Measurements from ENCODE around the gene CFAP57. TPM values are rescaled to one million over a fixed set of nuclear protein-coding genes. Genes with fewer than 3 reads are reported as not detected.

The CFAP57 gene
- total and polyA plus RNA-seq, 2 of the 13 experiments (the other 11 are each of a cell fraction or from before 2014, with no cell fraction given) = 0.01 TPM; not detected in 1

GRCh38 chr1:43134068-43134467, 38.1 kb upstream of the CFAP57 start:
- no TSS peak for BruUV-seq (replicated peaks)
- DNase-seq (ENCODE audit: low spot score) (peak; percentile 30), ATAC-seq (no peak), FAIRE-seq (no peak)
- Histone ChIP-seq H3K4me1 (ENCODE audit: insufficient read depth, low read length) (peaks cover 16% of the 10 kb centered on the region), H3K79me2 (ENCODE audit: insufficient read depth, low read length) (no peaks in the 10 kb centered on the region), H3K36me3 (replicated peaks in 1 of 2; ENCODE audit: control insufficient read depth in 1 of 2, insufficient read depth in 2 of 2, low read length in 2 of 2) (no peaks in the 10 kb centered on the region), H3K27me3 (ENCODE audit: control insufficient read depth in 1 of 2, insufficient read depth in 2 of 2, low read length in 2 of 2) (no peaks in the 10 kb centered on the region), H3K27ac (ENCODE audit: extremely low read length, insufficient read depth, low read length) (no peak overlapping the region), H4K20me1 (ENCODE audit: insufficient read depth, low read length) (no peaks in the 10 kb centered on the region; the same call in 1 of the 2 replicates), H3K9ac (ENCODE audit: insufficient read depth, low read depth, low read length) (no peak overlapping the region), H3K9me3 (ENCODE audit: low read length) (peaks cover 18% of the 10 kb centered on the region; the same call in 1 of the 2 replicates), H3K4me3 (replicated peaks in 1 of 3; ENCODE audit: insufficient read depth in 1 of 3, low read depth in 2 of 3, low read length in 3 of 3) (no peak overlapping the region), H2AFZ (ENCODE audit: low read length) (no peak overlapping the region), H3K4me2 (ENCODE audit: low read depth, low read length) (no peak overlapping the region)
- TF ChIP-seq TEAD3 (CRISPR knock-in tag; optimal IDR thresholded peaks at IDR 0.05; ENCODE audit: borderline replicate concordance) = peak; percentile 93
- TF ChIP-seq SAP130 (CRISPR knock-in tag; IDR thresholded peaks at IDR 0.05; ENCODE audit: low read depth) = 0 out of 2 replicates have a peak, but pooled peaks have one; percentile 23
- peak; percentile 18 to 55; a peak in 3 of 4 replicates for TF ChIP-seq MAFK (conservative IDR thresholded peaks at IDR 0.05 in 1 of 2, IDR thresholded peaks at IDR 0.05 in 1 of 2; ENCODE audit: low read length in 2 of 2)
- no peak for TF ChIP-seq SOX13 (IDR thresholded peaks at IDR 0.05)
- TF ChIP-seq SOX13 (CRISPR knock-in tag; conservative IDR thresholded peaks at IDR 0.05 in 1 of 2, IDR thresholded peaks at IDR 0.05 in 1 of 2) = peak in 1 of 2 experiments; percentile 58; a peak in 1 of 4 replicates
- no peak for TF ChIP-seq SMARCE1 (IDR thresholded peaks at IDR 0.05; ENCODE audit: borderline replicate concordance)
- TF ChIP-seq SOX6 (IDR thresholded peaks at IDR 0.05) = no peak
- TF ChIP-seq SOX6 (CRISPR knock-in tag; IDR thresholded peaks at IDR 0.05) = peak; percentile 33; the same call in 1 of the 2 replicates
- TF ChIP-seq MAFF (IDR thresholded peaks at IDR 0.05; ENCODE audit: low read depth, low read length) = peak; percentile 54; the same call in 1 of the 2 replicates
- TF ChIP-seq SOX5 (CRISPR knock-in tag; IDR thresholded peaks at IDR 0.05; ENCODE audit: borderline replicate concordance) = peak; percentile 39; the same call in 1 of the 2 replicates
- no peak for TF ChIP-seq BORCS8-MEF2B (CRISPR knock-in tag; IDR thresholded peaks at IDR 0.05)
- TF ChIP-seq PAF1 (CRISPR knock-in tag; IDR thresholded peaks at IDR 0.05) = no peak
- TF ChIP-seq ZNF75D (CRISPR knock-in tag; IDR thresholded peaks at IDR 0.05; ENCODE audit: borderline replicate concordance) = no peak
- peak; percentile 85 for TF ChIP-seq ZNF792 (CRISPR knock-in tag; IDR thresholded peaks at IDR 0.05)
- no peak for TF ChIP-seq TARDBP (CRISPR knock-in tag; IDR thresholded peaks at IDR 0.05)
- no peak for TF ChIP-seq ZNF256 (CRISPR knock-in tag; conservative IDR thresholded peaks at IDR 0.05)
- TF ChIP-seq ZBTB7A (CRISPR knock-in tag; IDR thresholded peaks at IDR 0.05) = no peak
- intact Hi-C loops (cut with micrococcal nuclease; ENCODE audit: unreplicated experiment) (no loop called here), in situ Hi-C loops (cut with HindIII; ENCODE audit: extremely low pct_ligation_motif_present, low pct_unique_long_range_greater_than_20kb) (no loop called here)
- WGBS (ENCODE audit: low lambda C conversion rate) = 62% methylated on average over 1 of the region's 1 CpG
- CTCF ChIA-PET (ENCODE audit: low intra/inter-chr PET ratio, low total read pairs) = no interaction called here
- POLR2A ChIA-PET = no interaction called here
